ENCODE data around the gene RBCK1.

RBCK1 gene

GRCh38 chr20:436476-436875 lies 28.4 kb downstream of the RBCK1 start:
- no peak for TF ChIP-seq CTCF (IDR thresholded peaks at IDR 0.05)

- no peak for TF ChIP-seq CTCF (IDR thresholded peaks at IDR 0.05)
Measured at GRCh38 chr20:437787-438486, 29.8 kb downstream of the RBCK1 start.

GRCh38 chr20:438571-439469 lies 30.7 kb downstream of the RBCK1 start:
- TF ChIP-seq CTCF (IDR thresholded peaks at IDR 0.05): no peak

GRCh38 chr20:440148-440547 lies 32.0 kb downstream of the RBCK1 start:
- no peak for TF ChIP-seq CTCF (IDR thresholded peaks at IDR 0.05)

- no peak for TF ChIP-seq CTCF (IDR thresholded peaks at IDR 0.05)
Measured at GRCh38 chr20:440636-441035, 32.5 kb downstream of the RBCK1 start.

GRCh38 chr20:443223-443775 lies 35.2 kb downstream of the RBCK1 start:
- TF ChIP-seq CTCF (IDR thresholded peaks at IDR 0.05): no peak

- TF ChIP-seq CTCF (IDR thresholded peaks at IDR 0.05): no peak
Measured at GRCh38 chr20:444117-444516, 36.0 kb downstream of the RBCK1 start.
